ENCODE measurements around the gene RBM6. TPM values are rescaled to one million over a fixed set of nuclear protein-coding genes. Genes with fewer than 3 reads are reported as not detected.

Gene RBM6
- total RNA-seq, 1 experiment from 2014 or later: 72.0 TPM

GRCh38 chr3:50122661-50123391 lies 182.9 kb downstream of the RBM6 start:
- Histone ChIP-seq H3K9me3 (ENCODE audit: insufficient read depth, low read depth) (no peaks in the 10 kb centered on the region), H3F3A (ENCODE audit: insufficient read depth, low read depth) (peaks cover 22% of the 10 kb centered on the region; the same call in 1 of the 2 replicates), H3K4me3 (no peak overlapping the region), H3K9me2 (ENCODE audit: insufficient read depth) (no peaks in the 10 kb centered on the region), H3K27ac (no peak overlapping the region), H4K20me1 (ENCODE audit: insufficient read depth) (peaks cover 18% of the 10 kb centered on the region), H3K4me2 (no peak overlapping the region), H3K79me2 (ENCODE audit: low read depth) (no peaks in the 10 kb centered on the region), H3K4me1 (replicated peaks; ENCODE audit: insufficient read depth) (0 out of 2 replicates have a peak, but pooled peaks cover 4% of the 10 kb centered on the region), H3K27me3 (ENCODE audit: insufficient read depth, low read depth) (no peaks in the 10 kb centered on the region), H3K36me3 (ENCODE audit: low read depth) (no peaks in the 10 kb centered on the region), H2AFZ (no peak overlapping the region)
- ChIA-PET POLR2A (ENCODE audit: unreplicated experiment) (interaction anchor here (0.7 kb wide), 1 partner anchor 57 kb away, joined by 3 read pairs; no protein-coding TSS in a partner anchor), CTCF (interaction anchor here (0.6 to 1.0 kb wide), 3 partner anchors 38 to 224 kb away, joined by 3 to 14 read pairs (median 4); no protein-coding TSS in a partner anchor)
- BruUV-seq (replicated peaks): no TSS peak
- no peak for DNase-seq
- TF ChIP-seq CTCF (conservative IDR thresholded peaks at IDR 0.05) (no peak), EZH2 (IDR thresholded peaks at IDR 0.05; ENCODE audit: low read depth) (no peak)
- intact Hi-C loops (cut with micrococcal nuclease; ENCODE audit: unreplicated experiment): loop anchor here (5.0 to 10.0 kb wide), 2 partner anchors 149 to 432 kb away; no protein-coding TSS in a partner anchor

- peak in 1 of 2 experiments; percentile 36 for DNase-seq
- Histone ChIP-seq H3K4me1 (replicated peaks; ENCODE audit: insufficient read depth) (0 out of 2 replicates have a peak, but pooled peaks cover 4% of the 10 kb centered on the region), H3K4me3 (no peak overlapping the region), H3K27me3 (ENCODE audit: insufficient read depth, low read depth) (no peaks in the 10 kb centered on the region), H3K9me2 (ENCODE audit: insufficient read depth) (no peaks in the 10 kb centered on the region), H3K27ac (no peak overlapping the region), H3K4me2 (no peak overlapping the region), H4K20me1 (ENCODE audit: insufficient read depth) (peaks cover 18% of the 10 kb centered on the region), H2AFZ (no peak overlapping the region), H3K36me3 (ENCODE audit: low read depth) (no peaks in the 10 kb centered on the region), H3K79me2 (ENCODE audit: low read depth) (no peaks in the 10 kb centered on the region), H3K9me3 (ENCODE audit: insufficient read depth, low read depth) (no peaks in the 10 kb centered on the region), H3F3A (ENCODE audit: insufficient read depth, low read depth) (peaks cover 22% of the 10 kb centered on the region; the same call in 1 of the 2 replicates)
- TF ChIP-seq EZH2 (IDR thresholded peaks at IDR 0.05; ENCODE audit: low read depth) (no peak), CTCF (conservative IDR thresholded peaks at IDR 0.05) (no peak)
- no TSS peak for BruUV-seq (replicated peaks)
- CTCF ChIA-PET: interaction anchor here (0.6 to 1.0 kb wide), 3 partner anchors 60 to 223 kb away, joined by 3 to 14 read pairs (median 4); no protein-coding TSS in a partner anchor
- POLR2A ChIA-PET (ENCODE audit: unreplicated experiment): no interaction called here
- intact Hi-C loops (cut with micrococcal nuclease; ENCODE audit: unreplicated experiment): loop anchor here (5.0 to 10.0 kb wide), 2 partner anchors 149 to 431 kb away; no protein-coding TSS in a partner anchor
Measured at GRCh38 chr3:50123394-50124051, 183.6 kb downstream of the RBM6 start.

GRCh38 chr3:50124052-50124799 lies 184.3 kb downstream of the RBM6 start:
- no peaks in the 10 kb centered on the region for H3K9me2 ChIP-seq (ENCODE audit: insufficient read depth)
- H3K36me3 ChIP-seq (ENCODE audit: low read depth): no peaks in the 10 kb centered on the region
- intact Hi-C loops (cut with micrococcal nuclease; ENCODE audit: unreplicated experiment): loop anchor here (5.0 to 10.0 kb wide), 2 partner anchors 148 to 431 kb away; no protein-coding TSS in a partner anchor
- H3K27ac ChIP-seq: no peak overlapping the region
- H3K79me2 ChIP-seq (ENCODE audit: low read depth): no peaks in the 10 kb centered on the region
- ChIA-PET POLR2A (ENCODE audit: unreplicated experiment) (no interaction called here), CTCF (interaction anchor here (0.8 to 1.0 kb wide), 2 partner anchors 60 to 68 kb away, joined by 3 to 4 read pairs; no protein-coding TSS in a partner anchor)
- TF ChIP-seq CTCF (conservative IDR thresholded peaks at IDR 0.05) (no peak), EZH2 (IDR thresholded peaks at IDR 0.05; ENCODE audit: low read depth) (no peak)
- no peak overlapping the region for H3K4me2 ChIP-seq
- 0 out of 2 replicates have a peak, but pooled peaks cover 4% of the 10 kb centered on the region for H3K4me1 ChIP-seq (replicated peaks; ENCODE audit: insufficient read depth)
- H2AFZ ChIP-seq: no peak overlapping the region
- no peaks in the 10 kb centered on the region for H3K9me3 ChIP-seq (ENCODE audit: insufficient read depth, low read depth)
- BruUV-seq (replicated peaks): no TSS peak
- H4K20me1 ChIP-seq (ENCODE audit: insufficient read depth): peaks cover 18% of the 10 kb centered on the region
- no peaks in the 10 kb centered on the region for H3K27me3 ChIP-seq (ENCODE audit: insufficient read depth, low read depth)
- no peak for DNase-seq
- peaks cover 20% of the 10 kb centered on the region; the same call in 1 of the 2 replicates for H3F3A ChIP-seq (ENCODE audit: insufficient read depth, low read depth)
- no peak overlapping the region for H3K4me3 ChIP-seq

Data from PC-9 (cell line).